ENCODE measurements around the gene AP2B1.

The AP2B1 gene

GRCh38 chr17:35734396-35734795 is 147.3 kb downstream of the AP2B1 start:
- Histone ChIP-seq H3K4me1 (ENCODE audit: control insufficient read depth in 1 of 2, insufficient read depth in 2 of 2, low read length in 2 of 2) (peaks cover 12 to 24% of the 10 kb centered on the region in 2 experiments), H3K4ac (ENCODE audit: low read depth, low read length) (no peak overlapping the region), H2BK12ac (ENCODE audit: low read length) (no peak overlapping the region), H4K12ac (ENCODE audit: low read depth, low read length) (no peak overlapping the region), H3K4me3 (ENCODE audit: low read depth, low read length) (no peak overlapping the region), H4K8ac (ENCODE audit: low read depth, low read length) (no peak overlapping the region), H2BK120ac (ENCODE audit: insufficient read depth, low read length, poor library complexity) (no peak overlapping the region), H2BK5ac (ENCODE audit: low read depth, low read length, poor library complexity) (no peak overlapping the region), H3K79me2 (ENCODE audit: control insufficient read depth, insufficient read depth, low read length, poor library complexity) (peaks cover 2% of the 10 kb centered on the region), H3K9me3 (ENCODE audit: insufficient read depth, low read depth, low read length) (peaks cover 2% of the 10 kb centered on the region), H3K9ac (ENCODE audit: low read length) (no peak overlapping the region), H3K27ac (ENCODE audit: low read depth, low read length) (no peak overlapping the region), H3K18ac (ENCODE audit: low read length) (no peak overlapping the region), H3K14ac (ENCODE audit: low read length) (no peak overlapping the region), H3K36me3 (ENCODE audit: control insufficient read depth in 1 of 2, insufficient read depth in 2 of 2, low read length in 2 of 2) (no peaks in the 10 kb centered on the region), H3K27me3 (ENCODE audit: insufficient read depth, low read length) (no peaks in the 10 kb centered on the region), H4K91ac (ENCODE audit: low read depth, low read length) (no peak overlapping the region), H3K23ac (ENCODE audit: low read length) (no peak overlapping the region), H2AK5ac (ENCODE audit: low read length) (no peak overlapping the region), H3K4me2 (ENCODE audit: low read length) (no peak overlapping the region), H3K79me1 (ENCODE audit: low read length) (no peaks in the 10 kb centered on the region), H2AFZ (ENCODE audit: insufficient read depth, low read length, poor library complexity) (no peak overlapping the region)
- WGBS (ENCODE audit: extremely low coverage, insufficient coverage, insufficient read length): no CpG with 5 or more reads among the region's 7 CpGs
- DNase-seq: no peak

GRCh38 chr17:35735036-35735805 is 148.1 kb downstream of the AP2B1 start:
- Histone ChIP-seq H3K27ac (ENCODE audit: low read depth, low read length) (no peak overlapping the region), H4K12ac (ENCODE audit: low read depth, low read length) (no peak overlapping the region), H2BK120ac (ENCODE audit: insufficient read depth, low read length, poor library complexity) (no peak overlapping the region), H3K14ac (ENCODE audit: low read length) (no peak overlapping the region), H3K27me3 (ENCODE audit: insufficient read depth, low read length) (no peaks in the 10 kb centered on the region), H3K4me2 (ENCODE audit: low read length) (no peak overlapping the region), H3K9ac (ENCODE audit: low read length) (no peak overlapping the region), H3K79me1 (ENCODE audit: low read length) (no peaks in the 10 kb centered on the region), H2AFZ (ENCODE audit: insufficient read depth, low read length, poor library complexity) (no peak overlapping the region), H4K8ac (ENCODE audit: low read depth, low read length) (no peak overlapping the region), H4K91ac (ENCODE audit: low read depth, low read length) (no peak overlapping the region), H3K4ac (ENCODE audit: low read depth, low read length) (no peak overlapping the region), H3K79me2 (ENCODE audit: control insufficient read depth, insufficient read depth, low read length, poor library complexity) (peaks cover 2% of the 10 kb centered on the region), H3K18ac (ENCODE audit: low read length) (no peak overlapping the region), H3K4me1 (ENCODE audit: control insufficient read depth in 1 of 2, insufficient read depth in 2 of 2, low read length in 2 of 2) (peaks cover 12 to 24% of the 10 kb centered on the region in 2 experiments), H3K36me3 (ENCODE audit: control insufficient read depth in 1 of 2, insufficient read depth in 2 of 2, low read length in 2 of 2) (no peaks in the 10 kb centered on the region), H3K4me3 (ENCODE audit: low read depth, low read length) (no peak overlapping the region), H2BK12ac (ENCODE audit: low read length) (no peak overlapping the region), H3K9me3 (ENCODE audit: insufficient read depth, low read depth, low read length) (peaks cover 5% of the 10 kb centered on the region), H2BK5ac (ENCODE audit: low read depth, low read length, poor library complexity) (no peak overlapping the region), H2AK5ac (ENCODE audit: low read length) (no peak overlapping the region), H3K23ac (ENCODE audit: low read length) (no peak overlapping the region)
- no CpG with 5 or more reads among the region's 29 CpGs for WGBS (ENCODE audit: extremely low coverage, insufficient coverage, insufficient read length)
- DNase-seq: no peak

DNA sequence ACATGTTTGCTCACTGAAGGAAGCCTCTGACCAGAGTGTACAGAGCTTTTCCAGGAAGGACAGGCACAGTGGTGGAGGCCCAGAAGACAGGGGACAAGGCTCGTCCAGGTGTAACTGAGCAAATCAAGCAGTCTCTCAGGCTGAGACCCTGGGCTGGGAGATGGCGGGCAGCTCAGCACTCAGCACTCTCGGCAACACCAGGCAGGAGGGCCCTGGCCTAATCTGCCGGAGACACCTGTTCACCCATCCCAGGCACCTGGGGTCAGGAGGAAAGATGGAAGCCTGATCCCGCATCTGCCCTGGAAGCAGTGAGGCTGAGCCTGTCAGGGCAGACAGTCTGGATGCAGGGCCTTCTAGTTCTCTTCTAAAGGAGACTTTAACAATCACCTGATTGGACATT is 149.1 kb downstream of the AP2B1 start:
- Histone ChIP-seq H2BK12ac (ENCODE audit: low read length) (no peak overlapping the region), H3K9me3 (ENCODE audit: insufficient read depth, low read depth, low read length) (peaks cover 12% of the 10 kb centered on the region), H3K79me2 (ENCODE audit: control insufficient read depth, insufficient read depth, low read length, poor library complexity) (peaks cover 2% of the 10 kb centered on the region), H3K9ac (ENCODE audit: low read length) (no peak overlapping the region), H3K4me2 (ENCODE audit: low read length) (no peak overlapping the region), H4K91ac (ENCODE audit: low read depth, low read length) (no peak overlapping the region), H2BK5ac (ENCODE audit: low read depth, low read length, poor library complexity) (no peak overlapping the region), H2BK120ac (ENCODE audit: insufficient read depth, low read length, poor library complexity) (no peak overlapping the region), H3K14ac (ENCODE audit: low read length) (no peak overlapping the region), H3K4me1 (ENCODE audit: control insufficient read depth in 1 of 2, insufficient read depth in 2 of 2, low read length in 2 of 2) (peaks cover 12 to 23% of the 10 kb centered on the region in 2 experiments), H2AFZ (ENCODE audit: insufficient read depth, low read length, poor library complexity) (no peak overlapping the region), H3K79me1 (ENCODE audit: low read length) (no peaks in the 10 kb centered on the region), H2AK5ac (ENCODE audit: low read length) (no peak overlapping the region), H3K27ac (ENCODE audit: low read depth, low read length) (no peak overlapping the region), H3K27me3 (ENCODE audit: insufficient read depth, low read length) (peaks cover 4% of the 10 kb centered on the region), H4K12ac (ENCODE audit: low read depth, low read length) (no peak overlapping the region), H3K23ac (ENCODE audit: low read length) (no peak overlapping the region), H3K18ac (ENCODE audit: low read length) (no peak overlapping the region), H3K4ac (ENCODE audit: low read depth, low read length) (no peak overlapping the region), H4K8ac (ENCODE audit: low read depth, low read length) (no peak overlapping the region), H3K4me3 (ENCODE audit: low read depth, low read length) (no peak overlapping the region), H3K36me3 (ENCODE audit: control insufficient read depth in 1 of 2, insufficient read depth in 2 of 2, low read length in 2 of 2) (no peaks in the 10 kb centered on the region)
- no CpG with 5 or more reads among the region's 5 CpGs for WGBS (ENCODE audit: extremely low coverage, insufficient coverage, insufficient read length)
- DNase-seq: no peak

- Histone ChIP-seq H3K79me1 (ENCODE audit: low read length) (no peaks in the 10 kb centered on the region), H3K4me1 (ENCODE audit: control insufficient read depth in 1 of 2, insufficient read depth in 2 of 2, low read length in 2 of 2) (peaks cover 3 to 6% of the 10 kb centered on the region in 2 experiments), H2BK12ac (ENCODE audit: low read length) (no peak overlapping the region), H3K18ac (ENCODE audit: low read length) (no peak overlapping the region), H3K4me2 (ENCODE audit: low read length) (no peak overlapping the region), H3K9me3 (ENCODE audit: insufficient read depth, low read depth, low read length) (peaks cover 12% of the 10 kb centered on the region), H3K79me2 (ENCODE audit: control insufficient read depth, insufficient read depth, low read length, poor library complexity) (no peaks in the 10 kb centered on the region), H4K91ac (ENCODE audit: low read depth, low read length) (no peak overlapping the region), H3K9ac (ENCODE audit: low read length) (no peak overlapping the region), H3K27me3 (ENCODE audit: insufficient read depth, low read length) (peaks cover 4% of the 10 kb centered on the region), H3K4me3 (ENCODE audit: low read depth, low read length) (no peak overlapping the region), H4K8ac (ENCODE audit: low read depth, low read length) (no peak overlapping the region), H3K14ac (ENCODE audit: low read length) (no peak overlapping the region), H2AFZ (ENCODE audit: insufficient read depth, low read length, poor library complexity) (no peak overlapping the region), H3K36me3 (ENCODE audit: control insufficient read depth in 1 of 2, insufficient read depth in 2 of 2, low read length in 2 of 2) (no peaks in the 10 kb centered on the region), H4K12ac (ENCODE audit: low read depth, low read length) (no peak overlapping the region), H2AK5ac (ENCODE audit: low read length) (no peak overlapping the region), H2BK120ac (ENCODE audit: insufficient read depth, low read length, poor library complexity) (no peak overlapping the region), H3K4ac (ENCODE audit: low read depth, low read length) (no peak overlapping the region), H2BK5ac (ENCODE audit: low read depth, low read length, poor library complexity) (no peak overlapping the region), H3K23ac (ENCODE audit: low read length) (no peak overlapping the region), H3K27ac (ENCODE audit: low read depth, low read length) (no peak overlapping the region)
- DNase-seq: no peak
- WGBS (ENCODE audit: extremely low coverage, insufficient coverage, insufficient read length): no CpG with 5 or more reads among the region's 5 CpGs
Observed at GRCh38 chr17:35738519-35739133, 151.5 kb downstream of the AP2B1 start.

Data from trophoblast cell (in vitro differentiated cells and primary cell).